SKM-1 treated with dmso at 0.1 percent for 144 hours (cell line): Measurements from ENCODE around the gene TBC1D9B.
"Not testable (repeated sequence)": the region's sequence is repeated elsewhere in the genome, so short reads cannot be mapped to it uniquely, and the experiment has no call there.

Experiments used
- DNase-seq: peaks from one replicate; lab custom pipeline; 2025; ENCODE audit not compliant: unreplicated experiment; lab: John Stamatoyannopoulos, UW

Gene TBC1D9B

DNA sequence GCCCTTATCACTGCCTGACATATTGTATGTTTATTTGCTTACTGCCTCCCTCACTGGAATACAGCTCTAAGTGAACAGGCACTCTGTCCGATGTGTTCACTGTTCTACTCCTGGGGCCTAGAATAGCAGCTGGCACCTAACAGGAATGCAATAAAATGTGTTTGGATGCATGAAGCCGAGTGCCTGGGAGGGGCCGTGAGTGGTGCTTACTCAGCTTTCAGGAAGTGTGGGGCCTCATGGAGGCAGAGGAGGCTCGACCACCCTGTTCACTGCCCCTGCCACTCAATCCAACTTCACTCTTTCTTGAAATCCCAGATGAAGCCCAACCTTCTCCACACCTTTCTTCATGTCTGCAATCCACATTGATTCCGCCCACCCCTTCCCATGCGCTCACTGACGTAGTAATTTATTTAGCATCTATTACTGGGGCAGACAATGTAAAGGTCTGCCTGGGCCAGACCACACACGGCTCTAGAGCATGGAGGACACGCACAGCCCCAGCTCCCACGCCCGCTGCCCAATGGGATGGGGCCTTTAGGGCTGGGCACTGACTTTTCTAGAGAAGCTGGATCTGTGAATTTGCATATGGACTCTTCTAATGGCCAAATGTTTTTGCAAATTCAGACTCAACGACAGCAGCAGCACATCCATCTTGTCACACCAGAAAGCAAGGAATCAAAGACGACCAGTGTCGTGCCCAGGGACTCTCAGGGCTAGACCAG is 21.3 kb downstream of the TBC1D9B start:
- DNase-seq, result no peak

GRCh38 chr5:179885491-179886090 is 22.1 kb downstream of the TBC1D9B start:
- no peak for DNase-seq

GRCh38 chr5:179883163-179883562 is 24.5 kb downstream of the TBC1D9B start:
- DNase-seq, result no peak

- DNase-seq, result no peak
These were observed 25.4 kb downstream of the TBC1D9B start for GRCh38 chr5:179882338-179882737.

DNA sequence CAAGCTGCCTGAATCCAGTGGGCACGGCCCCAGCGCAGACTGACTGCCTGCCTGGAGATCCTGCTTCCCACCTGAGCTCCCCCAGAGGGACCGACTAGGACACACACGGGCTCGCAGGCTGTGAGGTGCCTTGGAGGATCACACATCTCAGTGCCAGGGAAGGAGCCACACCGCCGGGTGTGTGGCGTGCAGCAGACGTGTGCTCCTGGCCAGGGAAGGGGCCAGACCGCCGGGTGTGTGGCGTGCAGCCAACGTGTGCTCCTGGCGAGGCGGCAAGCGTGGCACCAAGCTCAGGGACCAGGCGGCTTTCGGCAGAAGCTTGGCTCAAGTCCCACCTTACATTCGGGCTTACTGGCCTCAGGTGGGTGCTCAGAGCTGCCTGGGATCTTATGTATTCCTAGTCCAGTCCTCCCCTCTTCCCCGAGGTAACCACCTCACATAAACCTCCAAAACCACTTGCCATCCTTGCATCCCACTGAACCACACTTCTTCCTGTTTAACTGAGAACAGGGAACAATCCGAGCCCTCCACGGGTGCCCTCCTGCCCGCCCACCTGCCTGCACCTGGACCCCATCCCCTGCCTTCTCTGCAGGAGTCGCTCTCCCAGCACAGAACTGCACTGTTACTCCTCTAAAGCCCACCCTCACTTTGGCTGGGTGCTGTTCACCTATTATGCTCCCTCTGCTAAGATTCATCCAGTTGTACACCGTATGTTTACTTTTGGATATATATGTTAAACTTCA is 26.7 kb downstream of the TBC1D9B start:
- no peak for DNase-seq

DNA sequence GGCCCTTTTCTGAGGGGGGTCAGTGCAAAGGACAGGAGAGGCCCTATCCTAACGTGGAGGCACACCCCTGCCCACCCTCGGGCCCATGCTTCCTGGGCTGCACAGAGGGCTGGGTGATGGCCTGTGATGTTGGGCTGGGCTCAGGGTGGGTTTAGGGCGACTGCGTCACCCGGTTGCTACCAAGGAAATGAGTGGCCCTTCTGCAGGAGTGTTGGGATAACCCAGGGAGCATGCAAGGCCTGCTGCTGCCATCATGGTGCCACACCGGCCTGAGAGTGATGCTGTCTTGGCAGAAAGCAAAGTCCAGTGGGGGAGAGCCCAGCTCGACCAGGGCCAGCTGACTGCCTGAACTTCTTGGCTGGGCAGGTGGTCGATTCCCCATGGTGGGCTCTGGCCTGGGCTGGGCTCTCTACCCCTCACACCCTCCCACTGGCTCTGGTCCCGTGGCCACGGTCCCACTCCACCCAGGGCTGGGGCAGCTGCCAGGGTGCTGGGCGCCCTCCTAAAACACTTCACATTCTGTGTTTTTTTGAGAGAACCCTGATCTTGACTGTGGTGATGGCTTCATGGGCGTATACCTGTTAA is 27.5 kb downstream of the TBC1D9B start:
- DNase-seq, result no peak

DNA sequence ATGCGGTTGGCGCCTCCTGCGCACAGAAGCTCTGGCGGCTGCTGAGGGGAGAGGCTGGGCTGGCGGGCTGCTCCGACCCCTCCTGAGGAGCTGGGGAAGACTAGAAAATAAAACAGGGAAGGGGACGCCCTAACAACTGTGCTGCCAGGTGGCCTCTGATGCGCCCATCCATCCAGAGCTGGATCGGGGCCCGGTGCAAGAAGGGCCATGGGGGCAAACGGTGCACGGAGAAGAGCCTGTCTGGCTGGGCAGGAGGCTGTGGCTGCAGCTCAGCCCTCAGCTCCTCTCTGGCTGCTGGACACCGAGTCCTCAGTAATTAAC is 28.0 kb downstream of the TBC1D9B start:
- DNase-seq, result no peak

DNA sequence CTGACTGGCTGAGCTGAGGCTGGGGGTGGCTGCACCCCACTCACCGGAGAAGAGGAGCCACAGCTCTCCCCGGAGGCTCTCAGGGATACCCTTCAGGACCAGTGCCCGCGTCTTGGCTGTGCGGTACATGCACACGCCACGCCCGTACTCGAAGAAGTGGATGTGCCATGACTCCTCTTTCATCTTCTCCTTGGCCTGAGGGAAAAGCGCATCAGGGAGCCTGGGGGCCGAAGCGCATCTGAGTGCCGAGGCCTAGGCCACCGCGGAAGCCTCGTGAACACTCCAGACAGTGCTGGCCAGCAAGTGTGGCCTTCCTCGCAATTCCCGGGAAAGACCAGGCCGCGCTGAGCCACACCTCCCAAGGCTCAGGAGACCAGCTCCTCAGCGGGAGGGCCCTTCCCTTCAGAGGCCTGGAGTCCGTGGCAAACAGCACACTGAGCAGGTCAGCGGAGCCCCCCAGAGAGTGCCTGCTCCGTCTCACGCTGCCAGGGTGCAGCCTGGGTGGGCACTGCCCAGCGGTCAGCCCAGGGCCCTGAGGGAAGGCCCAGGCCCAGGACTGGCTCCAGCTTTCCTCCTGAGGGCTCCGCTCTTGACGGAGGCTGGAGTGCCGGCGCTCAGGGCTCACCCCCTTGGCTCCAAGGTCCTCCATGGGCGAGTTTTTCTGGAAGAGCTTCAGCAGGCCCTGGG is 28.6 kb downstream of the TBC1D9B start:
- no peak for DNase-seq

GRCh38 chr5:179878222-179879002 is 29.3 kb downstream of the TBC1D9B start:
- no peak for DNase-seq

DNA sequence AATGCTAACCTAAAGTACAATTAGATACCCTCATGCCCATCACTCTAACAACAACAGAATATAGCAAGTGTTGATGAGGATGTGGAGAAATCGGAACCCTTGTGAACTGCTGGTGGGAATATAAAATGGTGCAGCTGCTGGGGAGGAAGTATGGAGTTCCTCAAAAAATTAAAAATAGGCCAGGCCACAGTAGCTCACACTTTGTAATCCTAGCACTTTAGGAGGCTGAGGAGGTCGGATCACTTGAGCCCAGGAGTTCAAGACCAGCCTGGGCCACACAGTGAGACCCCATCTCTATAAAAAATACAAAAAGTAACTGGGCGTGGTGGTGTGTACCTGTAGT is 31.1 kb downstream of the TBC1D9B start:
- no peak for DNase-seq

GRCh38 chr5:179875741-179876609 is 31.7 kb downstream of the TBC1D9B start:
- no peak for DNase-seq

GRCh38 chr5:179874536-179875292 is 33.0 kb downstream of the TBC1D9B start:
- DNase-seq, result no peak

GRCh38 chr5:179874136-179874535 is 33.6 kb downstream of the TBC1D9B start:
- no peak for DNase-seq

GRCh38 chr5:179873588-179874110 is 34.0 kb downstream of the TBC1D9B start:
- no peak for DNase-seq

GRCh38 chr5:179872828-179873575 is 34.7 kb downstream of the TBC1D9B start:
- no peak for DNase-seq

GRCh38 chr5:179872055-179872827 is 35.5 kb downstream of the TBC1D9B start:
- no peak for DNase-seq

- DNase-seq, result not testable (repeated sequence)
These were observed 36.2 kb downstream of the TBC1D9B start for GRCh38 chr5:179871533-179871932.
